Measurements from ENCODE around the gene MYO1C. TPM values are rescaled to one million over a fixed set of nuclear protein-coding genes. Genes with fewer than 3 reads are reported as not detected.
"Not testable (repeated sequence)": the region's sequence is repeated elsewhere in the genome, so short reads cannot be mapped to it uniquely, and the experiment has no call there.

Gene MYO1C
- total RNA-seq, 4 donors from 2014 or later: 24.8 to 76.6 (median 58.6) TPM

DNA sequence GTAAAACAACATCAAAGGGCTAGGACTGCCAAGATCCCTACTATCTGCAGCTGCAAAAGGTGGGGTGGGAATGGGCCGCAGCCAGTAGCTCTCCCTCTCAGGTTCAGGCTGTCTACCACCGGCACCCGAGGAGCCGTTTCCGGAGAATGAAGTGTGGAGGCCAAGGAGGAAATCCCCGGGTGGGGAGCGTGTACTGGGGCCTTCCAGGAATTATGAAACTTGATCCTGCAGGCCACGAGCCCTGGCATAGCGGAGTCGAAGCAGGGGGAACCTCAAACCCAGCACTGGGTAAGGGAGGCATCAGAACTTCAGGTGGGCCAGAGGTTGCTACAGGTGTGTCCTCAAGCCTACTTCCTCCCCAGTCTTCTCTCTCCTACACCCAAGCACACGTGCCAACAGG lies 18.8 kb upstream of the MYO1C start:
- in situ Hi-C loops (cut with MboI; ENCODE audit: low sequenced_read_pairs in 4 of 4) (loop anchor here (10.0 to 25.0 kb wide), 5 partner anchors 56 to 249 kb away; partner anchors contain the start of genes BHLHA9 (in 3 of the 4), TRARG1 (in 2 of the 4) and CRK (in 1 of the 4)), intact Hi-C loops (cut with DNase I; ENCODE audit: low total_unique reads) (no loop called here)
- no peaks in the 10 kb centered on the region for H3K27me3 ChIP-seq
- TF ChIP-seq, protein P1, sequence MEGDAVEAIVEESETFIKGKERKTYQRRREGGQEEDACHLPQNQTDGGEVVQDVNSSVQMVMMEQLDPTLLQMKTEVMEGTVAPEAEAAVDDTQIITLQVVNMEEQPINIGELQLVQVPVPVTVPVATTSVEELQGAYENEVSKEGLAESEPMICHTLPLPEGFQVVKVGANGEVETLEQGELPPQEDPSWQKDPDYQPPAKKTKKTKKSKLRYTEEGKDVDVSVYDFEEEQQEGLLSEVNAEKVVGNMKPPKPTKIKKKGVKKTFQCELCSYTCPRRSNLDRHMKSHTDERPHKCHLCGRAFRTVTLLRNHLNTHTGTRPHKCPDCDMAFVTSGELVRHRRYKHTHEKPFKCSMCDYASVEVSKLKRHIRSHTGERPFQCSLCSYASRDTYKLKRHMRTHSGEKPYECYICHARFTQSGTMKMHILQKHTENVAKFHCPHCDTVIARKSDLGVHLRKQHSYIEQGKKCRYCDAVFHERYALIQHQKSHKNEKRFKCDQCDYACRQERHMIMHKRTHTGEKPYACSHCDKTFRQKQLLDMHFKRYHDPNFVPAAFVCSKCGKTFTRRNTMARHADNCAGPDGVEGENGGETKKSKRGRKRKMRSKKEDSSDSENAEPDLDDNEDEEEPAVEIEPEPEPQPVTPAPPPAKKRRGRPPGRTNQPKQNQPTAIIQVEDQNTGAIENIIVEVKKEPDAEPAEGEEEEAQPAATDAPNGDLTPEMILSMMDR (IDR thresholded peaks at IDR 0.05 in 4 of 5, conservative IDR thresholded peaks at IDR 0.05 in 1 of 5): no peak
- no peak for TF ChIP-seq POLR2A (IDR thresholded peaks at IDR 0.05)
- no peak overlapping the region for H3K4me3 ChIP-seq
- peaks cover 0 to 48% of the 10 kb centered on the region in 2 donors for H3K36me3 ChIP-seq
- peak overlapping the region; percentile 71 to 79 (median 72) for H3K27ac ChIP-seq
- peaks cover 45 to 47% of the 10 kb centered on the region in 2 donors for H3K4me1 ChIP-seq
- no peaks in the 10 kb centered on the region for H3K9me3 ChIP-seq
- peak in 1 of 2 donors; percentile 44 for DNase-seq
- peak; percentile 14 to 35 for ATAC-seq

DNA sequence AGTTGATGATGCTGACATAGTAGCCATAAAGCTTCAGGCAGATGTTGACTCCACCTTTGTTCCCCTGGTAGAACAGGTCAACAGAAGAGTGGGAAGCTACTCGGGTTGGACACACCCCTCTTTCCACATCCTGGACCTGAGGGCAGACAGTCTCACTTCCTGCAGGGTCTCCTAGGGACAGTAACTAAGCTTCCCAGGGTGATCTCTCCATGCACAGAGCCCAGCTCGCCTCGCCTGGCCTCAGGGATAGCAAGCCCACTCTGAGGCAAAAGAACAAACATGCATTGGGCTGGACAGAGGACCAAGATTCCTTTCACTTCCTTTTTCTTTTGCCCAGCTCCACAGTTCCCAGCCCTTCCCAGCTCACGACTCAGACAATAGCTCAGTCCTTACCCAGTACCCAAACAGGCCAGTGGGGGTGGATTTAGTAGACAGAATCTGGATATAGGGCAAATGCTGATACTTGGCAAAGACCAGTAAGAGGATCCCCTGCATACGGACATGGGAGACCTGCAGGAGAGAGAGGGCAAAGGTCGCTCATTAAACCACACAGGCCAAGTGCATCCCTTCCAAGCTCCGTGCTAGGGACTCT lies 16.9 kb upstream of the MYO1C start:
- H3K4me1 ChIP-seq: peaks cover 29 to 33% of the 10 kb centered on the region in 2 donors
- intact Hi-C loops (cut with DNase I; ENCODE audit: low total_unique reads): no loop called here

DNA sequence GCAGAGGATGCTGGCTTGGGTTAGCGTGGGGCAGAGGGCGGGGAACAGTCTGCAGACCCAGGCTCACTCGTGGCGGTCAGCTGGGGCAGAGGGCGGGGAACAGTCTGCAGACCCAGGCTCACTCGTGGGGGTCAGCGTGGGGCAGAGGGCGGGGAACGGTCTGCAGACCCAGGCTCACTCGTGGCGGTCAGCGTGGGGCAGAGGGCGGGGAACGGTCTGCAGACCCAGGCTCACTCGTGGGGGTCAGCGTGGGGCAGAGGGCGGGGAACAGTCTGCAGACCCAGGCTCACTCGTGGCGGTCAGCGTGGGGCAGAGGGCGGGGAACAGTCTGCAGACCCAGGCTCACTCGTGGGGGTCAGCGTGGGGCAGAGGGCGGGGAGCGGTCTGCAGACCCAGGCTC lies 16.2 kb upstream of the MYO1C start:
- in situ Hi-C loops (cut with MboI; ENCODE audit: low sequenced_read_pairs in 4 of 4): loop anchor here in 2 of 4 donors (25.0 kb wide), 2 partner anchors 146 to 246 kb away; partner anchors contain the start of gene BHLHA9 (in 1 of the 2)
- H3K27me3 ChIP-seq; H3K4me3 ChIP-seq; intact Hi-C loops (cut with DNase I; ENCODE audit: low total_unique reads); H3K9me3 ChIP-seq; DNase-seq; H3K27ac ChIP-seq; ATAC-seq: not testable (repeated sequence)
- Histone ChIP-seq H3K36me3 (peaks cover 0 to 56% of the 10 kb centered on the region in 2 donors), H3K4me1 (peaks cover 27 to 34% of the 10 kb centered on the region in 2 donors)

More for the DNA sequence above, 16.9 kb upstream of the MYO1C start:
- no peak for ATAC-seq
- in situ Hi-C loops (cut with MboI; ENCODE audit: low sequenced_read_pairs in 4 of 4): loop anchor here in 2 of 4 donors (25.0 kb wide), 2 partner anchors 147 to 247 kb away; partner anchors contain the start of gene BHLHA9 (in 1 of the 2)
- Histone ChIP-seq H3K36me3 (peaks cover 0 to 58% of the 10 kb centered on the region in 2 donors), H3K27me3 (no peaks in the 10 kb centered on the region), H3K4me3 (no peak overlapping the region), H3K27ac (no peak overlapping the region), H3K9me3 (no peaks in the 10 kb centered on the region)
- TF ChIP-seq, protein P1 (IDR thresholded peaks at IDR 0.05 in 4 of 5, conservative IDR thresholded peaks at IDR 0.05 in 1 of 5): no peak
- no peak for TF ChIP-seq POLR2A (IDR thresholded peaks at IDR 0.05)
- no peak for DNase-seq

DNA sequence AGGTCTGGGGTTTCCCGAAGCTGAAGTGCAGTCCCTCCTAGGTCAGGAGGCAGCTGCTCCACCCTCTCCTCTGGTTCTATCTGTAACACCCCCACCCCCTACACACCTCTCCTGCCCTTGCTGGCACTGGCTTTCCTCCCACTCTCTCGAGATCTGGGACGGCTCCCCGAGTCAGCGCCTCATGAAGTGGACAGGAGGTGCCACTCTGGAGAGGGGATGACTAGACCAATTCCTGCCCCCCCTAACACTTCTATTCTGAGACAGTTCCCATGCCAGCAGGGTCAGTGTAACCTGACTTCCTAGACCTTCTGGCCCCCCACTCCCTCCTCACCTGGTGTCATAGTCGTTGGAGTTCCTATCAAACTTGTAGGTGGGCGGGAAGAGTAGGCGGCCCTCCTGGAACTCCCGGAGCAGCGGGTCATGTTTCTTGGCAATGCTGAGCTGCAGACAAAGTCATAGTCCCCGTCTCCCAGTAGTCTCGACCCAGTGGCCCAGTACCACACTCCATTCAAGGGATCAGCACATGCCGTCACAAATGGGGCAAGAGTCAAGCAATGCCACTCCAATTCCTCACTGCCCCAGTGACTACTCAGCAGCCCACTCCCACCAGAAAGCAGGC lies 14.3 kb upstream of the MYO1C start:
- Histone ChIP-seq H3K27ac (peak overlapping the region in 1 of 4 donors; percentile 22), H3K9me3 (no peaks in the 10 kb centered on the region), H3K4me3 (no peak overlapping the region), H3K36me3 (peaks cover 0 to 50% of the 10 kb centered on the region in 2 donors), H3K4me1 (peaks cover 18 to 24% of the 10 kb centered on the region in 2 donors), H3K27me3 (no peaks in the 10 kb centered on the region)
- intact Hi-C loops (cut with DNase I; ENCODE audit: low total_unique reads) (no loop called here), in situ Hi-C loops (cut with MboI; ENCODE audit: low sequenced_read_pairs in 4 of 4) (loop anchor here in 2 of 4 donors (25.0 kb wide), 2 partner anchors 144 to 244 kb away; partner anchors contain the start of gene BHLHA9 (in 1 of the 2))
- peak in 1 of 2 donors; percentile 26 for DNase-seq
- ATAC-seq: peak in 1 of 2 donors; percentile 33
- TF ChIP-seq, protein P1 (IDR thresholded peaks at IDR 0.05 in 4 of 5, conservative IDR thresholded peaks at IDR 0.05 in 1 of 5): no peak
- no peak for TF ChIP-seq POLR2A (IDR thresholded peaks at IDR 0.05)

DNA sequence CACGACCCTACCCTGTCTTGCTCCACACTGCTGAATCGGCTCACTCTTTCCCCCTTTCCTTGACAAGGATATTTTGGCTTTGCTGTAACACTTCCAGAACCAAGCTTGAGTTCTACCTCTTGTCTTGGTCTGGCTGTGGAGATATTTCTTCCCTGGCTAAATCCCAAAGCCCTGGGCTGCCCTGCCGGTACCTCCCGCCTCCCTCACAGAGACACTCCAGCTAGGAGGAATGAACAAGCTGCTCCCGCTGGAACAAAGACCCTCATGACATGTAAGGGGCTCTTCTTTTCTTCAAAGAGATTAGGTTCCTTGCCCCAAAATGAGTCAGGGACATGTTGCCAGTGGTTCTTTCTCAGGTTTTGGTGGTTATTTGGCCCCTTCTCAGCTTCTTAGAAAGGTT lies 13.1 kb upstream of the MYO1C start:
- Histone ChIP-seq H3K9me3 (no peaks in the 10 kb centered on the region), H3K4me1 (peaks cover 6 to 12% of the 10 kb centered on the region in 2 donors), H3K36me3 (peaks cover 0 to 50% of the 10 kb centered on the region in 2 donors), H3K27me3 (no peaks in the 10 kb centered on the region), H3K27ac (no peak overlapping the region), H3K4me3 (no peak overlapping the region)
- in situ Hi-C loops (cut with MboI; ENCODE audit: low sequenced_read_pairs in 4 of 4) (loop anchor here in 2 of 4 donors (25.0 kb wide), 2 partner anchors 143 to 243 kb away; partner anchors contain the start of gene BHLHA9 (in 1 of the 2)), intact Hi-C loops (cut with DNase I; ENCODE audit: low total_unique reads) (no loop called here)
- DNase-seq (no peak), ATAC-seq (no peak)
- TF ChIP-seq POLR2A (IDR thresholded peaks at IDR 0.05): no peak

Data from gastrocnemius medialis (tissue), 4 donors.